HepG2 (cell line): ENCODE measurements around the gene COL8A1. TPM values are rescaled to one million over a fixed set of nuclear protein-coding genes. Genes with fewer than 3 reads are reported as not detected.

Source experiments
- ATAC-seq: fragments of 200-7000 bp; cut with Tn5 transposase; 3 replicates; pipeline ENCODE4 v1.9.1; 2020; ENCODE audit warnings: mild to moderate bottlenecking, moderate library complexity
- BruUV-seq: library from RNA; stranded (reverse); fragments of 400-500 nt; replicated peaks from 2 replicates; lab custom pipeline; 2021; lab: Mats Ljungman, UMichigan
- CTCF ChIA-PET: fragments of 300-600 bp; formaldehyde crosslinking; extraction: SDS; loops from one replicate; lab custom pipeline; 2021; ENCODE audit warnings: low total read pairs, inconsistent platforms, low intra/inter-chr PET ratio; lab: Yijun Ruan, JAX
- POLR2A ChIA-PET: fragments of 350-600 bp; sonication (Branson Sonifier 250); formaldehyde crosslinking; loops from one replicate; lab custom pipeline; 2020; ENCODE audit warnings: antibody characterized with exemption, inconsistent platforms; lab: Yijun Ruan, JAX
- DNase-seq: peaks from one replicate; pipeline ENCODE4 v3.0.0-alpha.2; 2015; ENCODE audit warnings: low spot score
- FAIRE-seq: peaks from 3 replicates; lab custom pipeline; 2011; peaks lifted over from hg19 to GRCh38; lab: Jason Lieb, UNC
- H2AFZ ChIP-seq: one replicate; pipeline ENCODE4 v1.6.1; 2011; ENCODE audit warnings: low read length, inconsistent platforms
- H3K27ac ChIP-seq: fragments of 300-600 bp; 3 replicates; pipeline ENCODE4 v1.8.0; 2011; ENCODE audit warnings: mixed run types, mild to moderate bottlenecking, mixed read lengths, low read length, inconsistent platforms; ENCODE audit not compliant: insufficient read depth; ENCODE audit errors: extremely low read length
- H3K27me3 ChIP-seq, 2 experiments: fragments of 200-600 bp in 1 of 2; 2 replicates in 1 of 2; 3 replicates in 1 of 2; pipeline versions ENCODE4 v1.6.0 to v1.8.0; 2011; ENCODE audit warnings: low read length in 2 of 2, mild to moderate bottlenecking in 2 of 2, moderate library complexity in 2 of 2, inconsistent platforms in 1 of 2; ENCODE audit not compliant: insufficient read depth in 2 of 2, control insufficient read depth in 1 of 2
- H3K36me3 ChIP-seq, 2 experiments: fragments of 200-600 bp in 1 of 2; replicated peaks in 1 of 2; 2 replicates in 1 of 2; 3 replicates in 1 of 2; pipeline versions ENCODE4 v1.5.1 to v1.8.0; 2011; ENCODE audit warnings: low read length in 2 of 2, inconsistent platforms in 1 of 2; ENCODE audit not compliant: insufficient read depth in 2 of 2, control insufficient read depth in 1 of 2
- H3K4me1 ChIP-seq: 2 replicates; pipeline ENCODE4 v1.5.1; 2012; ENCODE audit warnings: low read length, inconsistent platforms; ENCODE audit not compliant: insufficient read depth
- H3K4me2 ChIP-seq: 2 replicates; pipeline ENCODE4 v1.6.0; 2011; ENCODE audit warnings: low read depth, low read length, inconsistent platforms
- H3K4me3 ChIP-seq, 3 experiments: fragments of 200-600 bp in 1 of 3; sonication (generic), shearing (Covaris generic) in 1 of 3; replicated peaks in 1 of 3; 2 replicates each; pipeline ENCODE4 v1.5.1; 2011 to 2016; ENCODE audit warnings: low read length in 3 of 3, inconsistent platforms in 2 of 3, low read depth in 2 of 3, mild to moderate bottlenecking in 2 of 3, control low read depth in 1 of 3, mixed read lengths in 1 of 3; ENCODE audit not compliant: insufficient read depth in 1 of 3
- H3K79me2 ChIP-seq: one replicate; pipeline ENCODE4 v1.6.1; 2011; ENCODE audit warnings: low read length, inconsistent platforms; ENCODE audit not compliant: insufficient read depth
- H3K9ac ChIP-seq: 2 replicates; pipeline ENCODE4 v1.6.0; 2011; ENCODE audit warnings: mild to moderate bottlenecking, low read depth, low read length, inconsistent platforms; ENCODE audit not compliant: insufficient read depth
- H3K9me3 ChIP-seq: 2 replicates; pipeline ENCODE4 v1.5.1; 2012; ENCODE audit warnings: mild to moderate bottlenecking, low read length
- H4K20me1 ChIP-seq: 2 replicates; pipeline ENCODE4 v1.6.0; 2011; ENCODE audit warnings: inconsistent platforms, mild to moderate bottlenecking, low read length, moderate library complexity; ENCODE audit not compliant: insufficient read depth
- NR1H2 ChIP-seq: sonication (generic); formaldehyde crosslinking; IDR thresholded peaks from 2 replicates; pipeline ENCODE4 v1.8.1; 2022; ENCODE audit warnings: low read depth, missing genetic modification reagents, borderline replicate concordance
- SYNCRIP ChIP-seq: fragments of 200-400 bp; formaldehyde crosslinking; IDR thresholded peaks from 2 replicates; pipeline ENCODE4 v1.6.1; 2018; ENCODE audit warnings: mild to moderate bottlenecking, low read depth, low read length; ENCODE audit not compliant: insufficient read depth
- THAP9 ChIP-seq: sonication (generic); formaldehyde crosslinking; IDR thresholded peaks from 2 replicates; pipeline ENCODE4; 2020; ENCODE audit warnings: missing genetic modification reagents, mild to moderate bottlenecking, borderline replicate concordance
- ZNF232 ChIP-seq: sonication (generic); formaldehyde crosslinking; IDR thresholded peaks from 2 replicates; pipeline ENCODE4 v1.4.0; 2020; ENCODE audit warnings: missing genetic modification reagents, borderline replicate concordance
- ZNF251 ChIP-seq: sonication (generic); formaldehyde crosslinking; IDR thresholded peaks from 2 replicates; pipeline ENCODE4 v1.9.0; 2021; ENCODE audit warnings: mild to moderate bottlenecking, missing genetic modification reagents
- ZNF777 ChIP-seq: sonication (generic); formaldehyde crosslinking; IDR thresholded peaks from 2 replicates; pipeline ENCODE4 v1.4.0; 2020; ENCODE audit warnings: missing genetic modification reagents
- WGBS: methylation state at CpG from one replicate; pipeline ENCODE4 v1.1.6; 2017; ENCODE audit warnings: low lambda C conversion rate; 5-methylcytosine and 5-hydroxymethylcytosine counted together
- in situ Hi-C: cut with HindIII; loops from 2 replicates; pipeline ENCODE4 v1.10.0; 2017; ENCODE audit warnings: low pct_unique_long_range_greater_than_20kb; ENCODE audit not compliant: extremely low pct_ligation_motif_present
- intact Hi-C: fragments of 100-400 bp; cut with micrococcal nuclease; formaldehyde crosslinking; loops from one replicate; pipeline ENCODE4 v1.10.0; 2022; ENCODE audit not compliant: unreplicated experiment
- polyA plus RNA-seq, 8 experiments: library from polyadenylated mRNA; depleted of rRNA in 3 of 8; stranded (reverse) in 7 of 8; unstranded in 1 of 8; fragments of >200 nt; fragmentation: Illumina TruSeq in 4 of 8; extraction: Trizol in 4 of 8; gene quantifications; 2 replicates each; pipeline versions ENCODE4 v1.2.1 to v1.2.3, GENCODE V29; 2011 to 2016; ENCODE audit warnings: low read depth in 4 of 8, missing spikeins in 1 of 8, mixed read lengths in 1 of 8; ENCODE audit not compliant: insufficient read depth in 1 of 8
- total RNA-seq, 5 experiments: library from RNA; depleted of rRNA; stranded (reverse); fragments of >200 nt; fragmentation: Illumina TruSeq; extraction: Trizol; gene quantifications; 2 replicates each; pipeline ENCODE4 v1.2.3, GENCODE V29; 2016; ENCODE audit warnings: low read depth in 1 of 5
- TF ChIP-seq, protein P1 (sequence below): sonication (generic); formaldehyde crosslinking; IDR thresholded peaks from 2 replicates; pipeline ENCODE4 v1.9.0; 2022; ENCODE audit warnings: missing genetic modification reagents, mild to moderate bottlenecking, borderline replicate concordance

COL8A1 gene
- total and polyA plus RNA-seq, 2 of the 13 experiments (the other 11 are each of a cell fraction or from before 2014, with no cell fraction given), result not detected

DNA sequence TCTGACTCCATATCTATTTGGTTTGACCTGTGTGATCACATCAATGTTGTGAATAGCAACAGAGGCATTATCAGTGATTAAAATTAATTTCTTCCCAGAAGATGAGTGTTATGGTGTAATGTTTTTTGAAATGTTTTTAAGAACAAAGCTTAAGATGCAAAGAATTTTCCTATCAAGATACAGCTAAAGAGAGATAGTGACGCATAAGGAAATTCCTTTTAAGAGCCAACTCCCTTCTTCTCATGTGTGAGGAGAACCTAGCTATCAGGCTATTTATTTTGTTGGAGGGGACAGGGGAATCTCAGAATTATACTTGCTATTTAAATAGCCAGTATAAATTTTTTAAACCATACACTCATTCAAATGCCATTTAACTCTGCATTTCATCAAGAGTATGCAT, 71.3 kb downstream of the COL8A1 start (continued):
- TF ChIP-seq ZNF777, result no peak

- no peaks in the 10 kb centered on the region for H3K9me3 ChIP-seq
- no peak overlapping the region for H3K4me2 ChIP-seq
- no peaks in the 10 kb centered on the region for H4K20me1 ChIP-seq
- intact Hi-C loops (no loop called here), in situ Hi-C loops (no loop called here)
- no peaks in the 10 kb centered on the region for H3K4me1 ChIP-seq
- no TSS peak for BruUV-seq
- no peaks in the 10 kb centered on the region; a peak in 1 of 5 replicates for H3K27me3 ChIP-seq
- H2AFZ ChIP-seq, result no peak overlapping the region
- POLR2A ChIA-PET, result no interaction called here
- H3K27ac ChIP-seq, result no peak overlapping the region
- H3K9ac ChIP-seq, result no peak overlapping the region
- H3K79me2 ChIP-seq, result no peaks in the 10 kb centered on the region
- no peaks in the 10 kb centered on the region for H3K36me3 ChIP-seq
- no peak for ATAC-seq
- TF ChIP-seq ZNF251 (no peak), ZNF232 (no peak), NR1H2 (CRISPR knock-in tag) (no peak), THAP9 (no peak), SYNCRIP (no peak)
- TF ChIP-seq, protein P1, sequence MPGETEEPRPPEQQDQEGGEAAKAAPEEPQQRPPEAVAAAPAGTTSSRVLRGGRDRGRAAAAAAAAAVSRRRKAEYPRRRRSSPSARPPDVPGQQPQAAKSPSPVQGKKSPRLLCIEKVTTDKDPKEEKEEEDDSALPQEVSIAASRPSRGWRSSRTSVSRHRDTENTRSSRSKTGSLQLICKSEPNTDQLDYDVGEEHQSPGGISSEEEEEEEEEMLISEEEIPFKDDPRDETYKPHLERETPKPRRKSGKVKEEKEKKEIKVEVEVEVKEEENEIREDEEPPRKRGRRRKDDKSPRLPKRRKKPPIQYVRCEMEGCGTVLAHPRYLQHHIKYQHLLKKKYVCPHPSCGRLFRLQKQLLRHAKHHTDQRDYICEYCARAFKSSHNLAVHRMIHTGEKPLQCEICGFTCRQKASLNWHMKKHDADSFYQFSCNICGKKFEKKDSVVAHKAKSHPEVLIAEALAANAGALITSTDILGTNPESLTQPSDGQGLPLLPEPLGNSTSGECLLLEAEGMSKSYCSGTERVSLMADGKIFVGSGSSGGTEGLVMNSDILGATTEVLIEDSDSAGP, result no peak
- TF ChIP-seq, all 625 proteins: peak for 0
- H3K4me3 ChIP-seq, result no peak overlapping the region
- FAIRE-seq (no peak), DNase-seq (no peak)
- WGBS, result 26% methylated on average over 3 of the region's 3 CpGs
- CTCF ChIA-PET, result no interaction called here
These were observed 71.7 kb downstream of the COL8A1 start for GRCh38 chr3:99710094-99710493.
